H1 (cell line): ENCODE data around the gene TYMS. TPM values are rescaled to one million over a fixed set of nuclear protein-coding genes. Genes with fewer than 3 reads are reported as not detected.

Source experiments
- POU5F1 ChIP-seq: IDR thresholded peaks from 2 replicates; pipeline ENCODE4 v1.6.1; 2011; ENCODE audit warnings: low read depth, mild to moderate bottlenecking, low read length, moderate library complexity
- TAF1 ChIP-seq: IDR thresholded peaks from 2 replicates; pipeline ENCODE4 v1.6.1; 2011; ENCODE audit warnings: mild to moderate bottlenecking, low read depth, low read length
- polyA plus RNA-seq, 7 experiments: library from polyadenylated mRNA; depleted of rRNA in 3 of 7; stranded (reverse) in 5 of 7; unstranded in 2 of 7; fragments of >200 nt in 5 of 7; fragments of 200-250 nt in 2 of 7; gene quantifications; 1 replicate in 5 of 7; 2 replicates in 1 of 7; 4 replicates in 1 of 7; pipeline versions ENCODE4 v1.2.1 to v1.2.3, GENCODE V29; 2011 to 2013; ENCODE audit warnings: missing spikeins in 2 of 7, mixed read lengths in 2 of 7
- total RNA-seq: library from RNA; stranded (reverse); fragmentation: NEBNext Ultra II Directional; extraction: Animal tissue kit (Norgen Biotek cat#: 25700); gene quantifications from 2 replicates; pipeline ENCODE4 v1.2.1, GENCODE V29; 2021
- TF ChIP-seq, protein P1 (sequence below): IDR thresholded peaks from 2 replicates; pipeline ENCODE4 v1.6.1; 2012; ENCODE audit warnings: inconsistent platforms
- TF ChIP-seq, protein P2 (sequence below): fragments of 300-600 bp; sonication (generic); IDR thresholded peaks from 2 replicates; pipeline ENCODE4 v1.7.1; 2012; ENCODE audit warnings: low read length, moderate library complexity, mild to moderate bottlenecking, inconsistent platforms; ENCODE audit not compliant: insufficient replicate concordance

TYMS gene
- total and polyA plus RNA-seq, 2 of the 8 experiments (the other 6 are each of a cell fraction or from before 2014, with no cell fraction given): 91.9 to 110 TPM

DNA sequence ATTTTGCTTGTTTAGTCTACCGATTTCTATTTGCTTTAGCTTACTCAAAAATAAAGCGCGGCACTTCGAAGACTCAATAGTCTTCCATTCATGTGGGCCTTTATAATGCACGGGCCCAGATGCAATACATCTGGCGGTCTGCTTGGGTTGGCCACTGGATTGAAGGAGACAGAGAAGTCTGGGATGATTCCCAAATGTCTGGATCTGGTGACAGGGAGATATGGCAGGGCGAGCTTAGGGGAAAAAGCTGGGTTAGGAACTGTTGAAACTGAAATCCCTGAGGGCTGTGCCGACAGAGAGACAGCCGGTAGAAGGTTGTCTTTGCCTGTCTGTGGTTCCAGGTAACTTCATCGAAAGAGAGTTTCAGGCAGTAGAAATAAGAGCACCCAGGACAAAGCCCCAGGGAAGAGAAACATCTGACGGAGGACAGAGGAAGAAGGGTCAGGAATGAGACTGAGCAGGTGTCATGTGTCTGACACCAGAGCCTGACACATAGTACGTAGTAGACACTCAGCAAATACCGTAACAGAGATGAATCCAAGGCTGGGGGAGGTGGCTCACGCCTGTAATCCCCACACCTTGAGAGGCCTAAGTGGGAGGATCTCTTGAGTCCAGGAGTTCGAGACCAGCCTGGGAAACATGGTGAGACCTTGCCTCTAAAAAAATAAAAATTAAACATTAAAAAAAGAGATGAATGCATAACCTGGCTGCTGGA is 47.1 kb upstream of the TYMS start (continued):
- TF ChIP-seq POU5F1 (no peak), TAF1 (no peak)
- TF ChIP-seq, protein P1, sequence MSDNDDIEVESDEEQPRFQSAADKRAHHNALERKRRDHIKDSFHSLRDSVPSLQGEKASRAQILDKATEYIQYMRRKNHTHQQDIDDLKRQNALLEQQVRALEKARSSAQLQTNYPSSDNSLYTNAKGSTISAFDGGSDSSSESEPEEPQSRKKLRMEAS: no peak
- TF ChIP-seq, protein P2, sequence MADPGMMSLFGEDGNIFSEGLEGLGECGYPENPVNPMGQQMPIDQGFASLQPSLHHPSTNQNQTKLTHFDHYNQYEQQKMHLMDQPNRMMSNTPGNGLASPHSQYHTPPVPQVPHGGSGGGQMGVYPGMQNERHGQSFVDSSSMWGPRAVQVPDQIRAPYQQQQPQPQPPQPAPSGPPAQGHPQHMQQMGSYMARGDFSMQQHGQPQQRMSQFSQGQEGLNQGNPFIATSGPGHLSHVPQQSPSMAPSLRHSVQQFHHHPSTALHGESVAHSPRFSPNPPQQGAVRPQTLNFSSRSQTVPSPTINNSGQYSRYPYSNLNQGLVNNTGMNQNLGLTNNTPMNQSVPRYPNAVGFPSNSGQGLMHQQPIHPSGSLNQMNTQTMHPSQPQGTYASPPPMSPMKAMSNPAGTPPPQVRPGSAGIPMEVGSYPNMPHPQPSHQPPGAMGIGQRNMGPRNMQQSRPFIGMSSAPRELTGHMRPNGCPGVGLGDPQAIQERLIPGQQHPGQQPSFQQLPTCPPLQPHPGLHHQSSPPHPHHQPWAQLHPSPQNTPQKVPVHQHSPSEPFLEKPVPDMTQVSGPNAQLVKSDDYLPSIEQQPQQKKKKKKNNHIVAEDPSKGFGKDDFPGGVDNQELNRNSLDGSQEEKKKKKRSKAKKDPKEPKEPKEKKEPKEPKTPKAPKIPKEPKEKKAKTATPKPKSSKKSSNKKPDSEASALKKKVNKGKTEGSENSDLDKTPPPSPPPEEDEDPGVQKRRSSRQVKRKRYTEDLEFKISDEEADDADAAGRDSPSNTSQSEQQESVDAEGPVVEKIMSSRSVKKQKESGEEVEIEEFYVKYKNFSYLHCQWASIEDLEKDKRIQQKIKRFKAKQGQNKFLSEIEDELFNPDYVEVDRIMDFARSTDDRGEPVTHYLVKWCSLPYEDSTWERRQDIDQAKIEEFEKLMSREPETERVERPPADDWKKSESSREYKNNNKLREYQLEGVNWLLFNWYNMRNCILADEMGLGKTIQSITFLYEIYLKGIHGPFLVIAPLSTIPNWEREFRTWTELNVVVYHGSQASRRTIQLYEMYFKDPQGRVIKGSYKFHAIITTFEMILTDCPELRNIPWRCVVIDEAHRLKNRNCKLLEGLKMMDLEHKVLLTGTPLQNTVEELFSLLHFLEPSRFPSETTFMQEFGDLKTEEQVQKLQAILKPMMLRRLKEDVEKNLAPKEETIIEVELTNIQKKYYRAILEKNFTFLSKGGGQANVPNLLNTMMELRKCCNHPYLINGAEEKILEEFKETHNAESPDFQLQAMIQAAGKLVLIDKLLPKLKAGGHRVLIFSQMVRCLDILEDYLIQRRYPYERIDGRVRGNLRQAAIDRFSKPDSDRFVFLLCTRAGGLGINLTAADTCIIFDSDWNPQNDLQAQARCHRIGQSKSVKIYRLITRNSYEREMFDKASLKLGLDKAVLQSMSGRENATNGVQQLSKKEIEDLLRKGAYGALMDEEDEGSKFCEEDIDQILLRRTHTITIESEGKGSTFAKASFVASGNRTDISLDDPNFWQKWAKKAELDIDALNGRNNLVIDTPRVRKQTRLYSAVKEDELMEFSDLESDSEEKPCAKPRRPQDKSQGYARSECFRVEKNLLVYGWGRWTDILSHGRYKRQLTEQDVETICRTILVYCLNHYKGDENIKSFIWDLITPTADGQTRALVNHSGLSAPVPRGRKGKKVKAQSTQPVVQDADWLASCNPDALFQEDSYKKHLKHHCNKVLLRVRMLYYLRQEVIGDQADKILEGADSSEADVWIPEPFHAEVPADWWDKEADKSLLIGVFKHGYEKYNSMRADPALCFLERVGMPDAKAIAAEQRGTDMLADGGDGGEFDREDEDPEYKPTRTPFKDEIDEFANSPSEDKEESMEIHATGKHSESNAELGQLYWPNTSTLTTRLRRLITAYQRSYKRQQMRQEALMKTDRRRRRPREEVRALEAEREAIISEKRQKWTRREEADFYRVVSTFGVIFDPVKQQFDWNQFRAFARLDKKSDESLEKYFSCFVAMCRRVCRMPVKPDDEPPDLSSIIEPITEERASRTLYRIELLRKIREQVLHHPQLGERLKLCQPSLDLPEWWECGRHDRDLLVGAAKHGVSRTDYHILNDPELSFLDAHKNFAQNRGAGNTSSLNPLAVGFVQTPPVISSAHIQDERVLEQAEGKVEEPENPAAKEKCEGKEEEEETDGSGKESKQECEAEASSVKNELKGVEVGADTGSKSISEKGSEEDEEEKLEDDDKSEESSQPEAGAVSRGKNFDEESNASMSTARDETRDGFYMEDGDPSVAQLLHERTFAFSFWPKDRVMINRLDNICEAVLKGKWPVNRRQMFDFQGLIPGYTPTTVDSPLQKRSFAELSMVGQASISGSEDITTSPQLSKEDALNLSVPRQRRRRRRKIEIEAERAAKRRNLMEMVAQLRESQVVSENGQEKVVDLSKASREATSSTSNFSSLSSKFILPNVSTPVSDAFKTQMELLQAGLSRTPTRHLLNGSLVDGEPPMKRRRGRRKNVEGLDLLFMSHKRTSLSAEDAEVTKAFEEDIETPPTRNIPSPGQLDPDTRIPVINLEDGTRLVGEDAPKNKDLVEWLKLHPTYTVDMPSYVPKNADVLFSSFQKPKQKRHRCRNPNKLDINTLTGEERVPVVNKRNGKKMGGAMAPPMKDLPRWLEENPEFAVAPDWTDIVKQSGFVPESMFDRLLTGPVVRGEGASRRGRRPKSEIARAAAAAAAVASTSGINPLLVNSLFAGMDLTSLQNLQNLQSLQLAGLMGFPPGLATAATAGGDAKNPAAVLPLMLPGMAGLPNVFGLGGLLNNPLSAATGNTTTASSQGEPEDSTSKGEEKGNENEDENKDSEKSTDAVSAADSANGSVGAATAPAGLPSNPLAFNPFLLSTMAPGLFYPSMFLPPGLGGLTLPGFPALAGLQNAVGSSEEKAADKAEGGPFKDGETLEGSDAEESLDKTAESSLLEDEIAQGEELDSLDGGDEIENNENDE: no peak
